PC-9 (cell line): ENCODE results near the gene C7orf33. TPM values are rescaled to one million over a fixed set of nuclear protein-coding genes. Genes with fewer than 3 reads are reported as not detected.

Experiments
- BruUV-seq: library from RNA; stranded (reverse); fragments of 400-500 nt; replicated peaks from 2 replicates; lab custom pipeline; 2021; lab: Mats Ljungman, UMichigan
- CTCF ChIA-PET: fragments of 300-600 bp; sonication (Branson Sonifier 250); formaldehyde crosslinking; loops from one replicate; lab custom pipeline; 2022; ENCODE audit warnings: antibody characterized with exemption; lab: Charles Lee
- POLR2A ChIA-PET: fragments of 300-600 bp; sonication (Branson Sonifier 250); formaldehyde crosslinking; loops from one replicate; lab custom pipeline; 2022; ENCODE audit warnings: antibody characterized with exemption; ENCODE audit not compliant: unreplicated experiment; lab: Charles Lee
- DNase-seq, 2 experiments: peaks; one replicate each; pipeline versions ENCODE4 v3.0.0 to v3.0.0-alpha.2; 2015 to 2022; ENCODE audit warnings: mixed read lengths in 1 of 2
- H2AFZ ChIP-seq: fragments of 200-600 bp; sonication (generic); 2 replicates; pipeline ENCODE4 v1.8.1; 2017; ENCODE audit warnings: antibody characterized with exemption
- H3F3A ChIP-seq: fragments of 200-600 bp; sonication (generic); 2 replicates; pipeline ENCODE4 v1.8.1; 2017; ENCODE audit warnings: antibody characterized with exemption, mild to moderate bottlenecking, low read depth; ENCODE audit not compliant: insufficient read depth
- H3K27ac ChIP-seq: fragments of 200-600 bp; sonication (generic); 2 replicates; pipeline ENCODE4 v1.6.1; 2016; ENCODE audit warnings: mixed run types
- H3K27me3 ChIP-seq: fragments of 200-600 bp; sonication (generic); 2 replicates; pipeline ENCODE4 v1.6.1; 2016; ENCODE audit warnings: low read depth, mixed run types; ENCODE audit not compliant: insufficient read depth
- H3K36me3 ChIP-seq: fragments of 200-600 bp; sonication (generic); 2 replicates; pipeline ENCODE4 v1.6.1; 2016; ENCODE audit warnings: low read depth, mixed run types
- H3K4me1 ChIP-seq: fragments of 200-600 bp; sonication (generic); replicated peaks from 2 replicates; pipeline ENCODE4 v1.6.1; 2016; ENCODE audit warnings: mixed run types; ENCODE audit not compliant: insufficient read depth
- H3K4me2 ChIP-seq: fragments of 200-600 bp; sonication (generic); 2 replicates; pipeline ENCODE4 v1.6.1; 2017; ENCODE audit warnings: mixed run types
- H3K4me3 ChIP-seq: fragments of 200-600 bp; sonication (generic); 2 replicates; pipeline ENCODE4 v1.6.1; 2016; ENCODE audit warnings: mixed run types
- H3K79me2 ChIP-seq: fragments of 200-600 bp; sonication (generic); 2 replicates; pipeline ENCODE4 v1.6.1; 2017; ENCODE audit warnings: low read depth, mixed run types
- H3K9me2 ChIP-seq: fragments of 200-600 bp; sonication (generic); 2 replicates; pipeline ENCODE4 v1.8.1; 2017; ENCODE audit warnings: mild to moderate bottlenecking; ENCODE audit not compliant: insufficient read depth
- H3K9me3 ChIP-seq: fragments of 200-600 bp; sonication (generic); 2 replicates; pipeline ENCODE4 v1.8.1; 2016; ENCODE audit warnings: low read depth; ENCODE audit not compliant: insufficient read depth
- H4K20me1 ChIP-seq: fragments of 200-600 bp; sonication (generic); 2 replicates; pipeline ENCODE4 v1.8.1; 2017; ENCODE audit not compliant: insufficient read depth
- EZH2 ChIP-seq: fragments of 200-600 bp; sonication (generic); IDR thresholded peaks from 2 replicates; pipeline ENCODE4 v1.8.0; 2017; ENCODE audit warnings: antibody characterized with exemption, low read depth
- intact Hi-C: fragments of 100-400 bp; cut with micrococcal nuclease; formaldehyde crosslinking; loops from one replicate; pipeline ENCODE4 v1.10.0; 2022; ENCODE audit not compliant: unreplicated experiment
- total RNA-seq: library from RNA; stranded (reverse); gene quantifications from 2 replicates; pipeline ENCODE4 v1.2.3, GENCODE V29; 2021
- TF ChIP-seq, protein P1 (sequence below): fragments of 200-600 bp; sonication (generic); conservative IDR thresholded peaks from 2 replicates; pipeline ENCODE4 v1.6.1; 2017; ENCODE audit warnings: mixed run types, antibody characterized with exemption, mild to moderate bottlenecking, moderate library complexity

The C7orf33 gene
- total RNA-seq, 1 experiment from 2014 or later = not detected

DNA sequence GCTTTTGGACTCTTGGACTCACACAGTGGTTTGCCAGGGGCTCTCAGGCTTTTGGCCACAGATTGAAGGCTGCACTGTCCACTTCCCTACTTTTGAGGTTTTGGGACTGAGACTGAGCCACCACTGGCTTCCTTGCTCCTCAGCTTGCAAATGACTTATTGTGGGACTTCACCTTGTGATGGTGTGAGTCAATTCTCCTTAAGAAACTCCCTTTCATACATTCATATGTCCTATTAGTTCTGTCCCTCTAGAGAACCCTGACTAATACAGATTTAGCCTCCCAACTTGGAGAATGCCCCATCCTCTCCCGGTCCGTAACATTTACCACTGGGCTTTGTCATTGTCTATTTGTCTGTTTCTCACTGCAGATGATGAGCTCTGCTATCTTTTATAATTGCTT lies 55.3 kb downstream of the C7orf33 start:
- Histone ChIP-seq H3K9me2 (no peaks in the 10 kb centered on the region), H3K4me2 (no peak overlapping the region), H4K20me1 (no peaks in the 10 kb centered on the region), H3K4me1 (peaks cover 4% of the 10 kb centered on the region), H3K79me2 (no peaks in the 10 kb centered on the region), H3K27me3 (peaks cover 36% of the 10 kb centered on the region; the same call in 1 of the 2 replicates), H2AFZ (no peak overlapping the region), H3K27ac (no peak overlapping the region), H3K9me3 (no peaks in the 10 kb centered on the region), H3K36me3 (no peaks in the 10 kb centered on the region), H3F3A (peaks cover 15% of the 10 kb centered on the region; the same call in 1 of the 2 replicates), H3K4me3 (no peak overlapping the region)
- ChIA-PET POLR2A (no interaction called here), CTCF (no interaction called here)
- intact Hi-C loops = no loop called here
- no TSS peak for BruUV-seq
- TF ChIP-seq, protein P1, sequence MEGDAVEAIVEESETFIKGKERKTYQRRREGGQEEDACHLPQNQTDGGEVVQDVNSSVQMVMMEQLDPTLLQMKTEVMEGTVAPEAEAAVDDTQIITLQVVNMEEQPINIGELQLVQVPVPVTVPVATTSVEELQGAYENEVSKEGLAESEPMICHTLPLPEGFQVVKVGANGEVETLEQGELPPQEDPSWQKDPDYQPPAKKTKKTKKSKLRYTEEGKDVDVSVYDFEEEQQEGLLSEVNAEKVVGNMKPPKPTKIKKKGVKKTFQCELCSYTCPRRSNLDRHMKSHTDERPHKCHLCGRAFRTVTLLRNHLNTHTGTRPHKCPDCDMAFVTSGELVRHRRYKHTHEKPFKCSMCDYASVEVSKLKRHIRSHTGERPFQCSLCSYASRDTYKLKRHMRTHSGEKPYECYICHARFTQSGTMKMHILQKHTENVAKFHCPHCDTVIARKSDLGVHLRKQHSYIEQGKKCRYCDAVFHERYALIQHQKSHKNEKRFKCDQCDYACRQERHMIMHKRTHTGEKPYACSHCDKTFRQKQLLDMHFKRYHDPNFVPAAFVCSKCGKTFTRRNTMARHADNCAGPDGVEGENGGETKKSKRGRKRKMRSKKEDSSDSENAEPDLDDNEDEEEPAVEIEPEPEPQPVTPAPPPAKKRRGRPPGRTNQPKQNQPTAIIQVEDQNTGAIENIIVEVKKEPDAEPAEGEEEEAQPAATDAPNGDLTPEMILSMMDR = no peak
- TF ChIP-seq EZH2 = no peak
- no peak for DNase-seq

- no peak overlapping the region; the same call in 1 of the 2 replicates for H3K4me2 ChIP-seq
- ChIA-PET POLR2A (no interaction called here), CTCF (no interaction called here)
- peaks cover 11% of the 10 kb centered on the region for H3K4me1 ChIP-seq
- H3K9me3 ChIP-seq = no peaks in the 10 kb centered on the region
- H3K9me2 ChIP-seq = no peaks in the 10 kb centered on the region
- no peak overlapping the region for H2AFZ ChIP-seq
- no peak for TF ChIP-seq EZH2
- TF ChIP-seq, protein P1 = no peak
- no peaks in the 10 kb centered on the region for H3K79me2 ChIP-seq
- H3K36me3 ChIP-seq = no peaks in the 10 kb centered on the region
- H4K20me1 ChIP-seq = no peaks in the 10 kb centered on the region
- peaks cover 6% of the 10 kb centered on the region; the same call in 1 of the 2 replicates for H3K27me3 ChIP-seq
- peaks cover 19% of the 10 kb centered on the region; the same call in 1 of the 2 replicates for H3F3A ChIP-seq
- no peak overlapping the region for H3K27ac ChIP-seq
- DNase-seq = peak in 1 of 2 experiments; percentile 70
- intact Hi-C loops = no loop called here
- H3K4me3 ChIP-seq = no peak overlapping the region
- no TSS peak for BruUV-seq
Observed at GRCh38 chr7:148650232-148650858, 59.8 kb downstream of the C7orf33 start.

DNA sequence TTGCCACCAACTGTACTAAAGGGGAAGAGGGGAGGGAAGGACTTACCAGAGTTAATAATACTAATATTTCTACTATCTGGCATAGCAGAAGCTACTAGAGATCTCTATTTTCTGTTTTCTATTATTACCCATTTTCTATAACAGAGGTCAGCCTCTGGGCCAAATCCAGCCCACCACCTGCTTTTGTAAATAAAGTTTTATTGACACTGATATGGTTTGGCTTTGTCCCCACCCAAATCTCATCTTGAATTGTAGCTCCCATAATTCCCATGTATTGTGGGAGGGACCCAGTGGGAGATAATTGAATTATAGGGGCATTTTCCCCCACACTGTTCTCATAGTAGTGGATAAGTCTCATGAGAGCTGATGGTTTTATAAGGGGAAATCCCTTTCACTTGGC lies 62.2 kb downstream of the C7orf33 start:
- Histone ChIP-seq H4K20me1 (no peaks in the 10 kb centered on the region), H3K4me1 (peaks cover 11% of the 10 kb centered on the region), H3K36me3 (no peaks in the 10 kb centered on the region), H3K79me2 (no peaks in the 10 kb centered on the region), H3K27ac (no peak overlapping the region), H3K4me3 (no peak overlapping the region), H3K4me2 (no peak overlapping the region), H2AFZ (no peak overlapping the region), H3F3A (peaks cover 19% of the 10 kb centered on the region; the same call in 1 of the 2 replicates), H3K9me3 (no peaks in the 10 kb centered on the region), H3K27me3 (no peaks in the 10 kb centered on the region), H3K9me2 (no peaks in the 10 kb centered on the region)
- intact Hi-C loops = no loop called here
- CTCF ChIA-PET = no interaction called here
- TF ChIP-seq, protein P1 = no peak
- TF ChIP-seq EZH2 = no peak
- BruUV-seq = no TSS peak
- DNase-seq = no peak
- POLR2A ChIA-PET = no interaction called here
